ENCODE results near the gene FGB.

GRCh38 chr4:154562697-154563254, at the start of gene FGB:
- TF ChIP-seq, protein P1, sequence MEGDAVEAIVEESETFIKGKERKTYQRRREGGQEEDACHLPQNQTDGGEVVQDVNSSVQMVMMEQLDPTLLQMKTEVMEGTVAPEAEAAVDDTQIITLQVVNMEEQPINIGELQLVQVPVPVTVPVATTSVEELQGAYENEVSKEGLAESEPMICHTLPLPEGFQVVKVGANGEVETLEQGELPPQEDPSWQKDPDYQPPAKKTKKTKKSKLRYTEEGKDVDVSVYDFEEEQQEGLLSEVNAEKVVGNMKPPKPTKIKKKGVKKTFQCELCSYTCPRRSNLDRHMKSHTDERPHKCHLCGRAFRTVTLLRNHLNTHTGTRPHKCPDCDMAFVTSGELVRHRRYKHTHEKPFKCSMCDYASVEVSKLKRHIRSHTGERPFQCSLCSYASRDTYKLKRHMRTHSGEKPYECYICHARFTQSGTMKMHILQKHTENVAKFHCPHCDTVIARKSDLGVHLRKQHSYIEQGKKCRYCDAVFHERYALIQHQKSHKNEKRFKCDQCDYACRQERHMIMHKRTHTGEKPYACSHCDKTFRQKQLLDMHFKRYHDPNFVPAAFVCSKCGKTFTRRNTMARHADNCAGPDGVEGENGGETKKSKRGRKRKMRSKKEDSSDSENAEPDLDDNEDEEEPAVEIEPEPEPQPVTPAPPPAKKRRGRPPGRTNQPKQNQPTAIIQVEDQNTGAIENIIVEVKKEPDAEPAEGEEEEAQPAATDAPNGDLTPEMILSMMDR (IDR thresholded peaks at IDR 0.05 in 8 of 11, conservative IDR thresholded peaks at IDR 0.05 in 3 of 11), result no peak
- no peak for TF ChIP-seq POLR2A (IDR thresholded peaks at IDR 0.05)
